HEK293 (cell line): ENCODE measurements around the gene DMD.

Source experiments
- KLF10 ChIP-seq: fragments of 450-650 bp; IDR thresholded peaks from 2 replicates; pipeline ENCODE4 v1.5.1; 2018; ENCODE audit warnings: missing biosample characterization, mild to moderate bottlenecking, missing genetic modification characterization
- ZFP37 ChIP-seq: fragments of 450-650 bp; formaldehyde crosslinking; IDR thresholded peaks from 2 replicates; pipeline ENCODE4 v1.5.1; 2016; ENCODE audit warnings: missing biosample characterization, missing genetic modification characterization
- ZNF140 ChIP-seq: fragments of 450-650 bp; formaldehyde crosslinking; IDR thresholded peaks from 2 replicates; pipeline ENCODE4 v1.5.1; 2016; ENCODE audit warnings: missing biosample characterization, missing genetic modification characterization
- ZNF184 ChIP-seq: fragments of 450-650 bp; IDR thresholded peaks from 2 replicates; pipeline ENCODE4 v1.5.1; 2018; ENCODE audit warnings: missing biosample characterization, mild to moderate bottlenecking, missing genetic modification characterization
- ZNF202 ChIP-seq: fragments of 450-650 bp; formaldehyde crosslinking; IDR thresholded peaks from 2 replicates; pipeline ENCODE4 v1.5.1; 2016; ENCODE audit warnings: missing biosample characterization, missing genetic modification characterization, borderline replicate concordance
- ZNF274 ChIP-seq, 2 experiments: fragments of 200-500 bp in 1 of 2; fragments of 450-650 bp in 1 of 2; sonication (Bioruptor generic) in 1 of 2; formaldehyde crosslinking in 1 of 2; IDR thresholded peaks; 2 replicates each; pipeline versions ENCODE4 v1.5.1 to v1.6.1; 2014 to 2016; ENCODE audit warnings: borderline replicate concordance in 1 of 2, inconsistent platforms in 1 of 2, low read length in 1 of 2, missing biosample characterization in 1 of 2, missing genetic modification characterization in 1 of 2
- ZNF654 ChIP-seq: fragments of 450-650 bp; formaldehyde crosslinking; IDR thresholded peaks from 2 replicates; pipeline ENCODE4 v1.5.1; 2016; ENCODE audit warnings: low read depth, missing biosample characterization, missing genetic modification characterization
- ZNF664 ChIP-seq: fragments of 450-650 bp; formaldehyde crosslinking; IDR thresholded peaks from 2 replicates; pipeline ENCODE4 v1.5.1; 2016; ENCODE audit warnings: missing biosample characterization, missing genetic modification characterization
- ZNF692 ChIP-seq: fragments of 450-650 bp; formaldehyde crosslinking; IDR thresholded peaks from 2 replicates; pipeline ENCODE4 v1.5.1; 2016; ENCODE audit warnings: missing biosample characterization, missing genetic modification characterization
- ZNF704 ChIP-seq: fragments of 450-650 bp; formaldehyde crosslinking; IDR thresholded peaks from 2 replicates; pipeline ENCODE4 v1.5.1; 2016; ENCODE audit warnings: missing biosample characterization, missing genetic modification characterization
- TF ChIP-seq, protein P1 (sequence below): fragments of 450-650 bp; formaldehyde crosslinking; IDR thresholded peaks from 2 replicates; pipeline ENCODE4 v1.5.1; 2016; ENCODE audit warnings: missing biosample characterization, missing genetic modification characterization
- TF ChIP-seq, protein P2 (sequence below): fragments of 450-650 bp; formaldehyde crosslinking; IDR thresholded peaks from 2 replicates; pipeline ENCODE4 v1.5.1; 2016; ENCODE audit warnings: missing biosample characterization, missing genetic modification characterization, low read depth

DNA sequence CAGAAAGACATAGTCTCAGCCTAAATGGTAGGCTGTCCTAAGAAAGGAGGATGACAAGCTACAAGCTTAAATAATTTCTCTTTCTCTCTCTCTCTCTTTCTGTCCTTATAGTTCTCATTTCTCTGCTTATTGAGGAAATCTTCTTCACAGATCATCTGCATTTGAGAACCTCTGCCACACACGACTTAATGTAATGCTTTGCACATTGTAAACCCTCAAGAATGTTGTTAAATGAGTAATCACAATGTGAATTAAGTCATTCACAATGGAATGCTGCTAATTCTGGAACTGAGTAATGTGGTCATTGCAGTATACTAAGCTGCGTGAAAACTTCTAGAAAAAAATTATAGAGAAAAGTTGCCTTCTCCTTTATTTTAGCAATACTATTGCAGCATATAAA, 1630.6 kb downstream of the DMD start:
- no peak for TF ChIP-seq ZNF654 (tag by site-specific recombination)
- TF ChIP-seq, protein P1, sequence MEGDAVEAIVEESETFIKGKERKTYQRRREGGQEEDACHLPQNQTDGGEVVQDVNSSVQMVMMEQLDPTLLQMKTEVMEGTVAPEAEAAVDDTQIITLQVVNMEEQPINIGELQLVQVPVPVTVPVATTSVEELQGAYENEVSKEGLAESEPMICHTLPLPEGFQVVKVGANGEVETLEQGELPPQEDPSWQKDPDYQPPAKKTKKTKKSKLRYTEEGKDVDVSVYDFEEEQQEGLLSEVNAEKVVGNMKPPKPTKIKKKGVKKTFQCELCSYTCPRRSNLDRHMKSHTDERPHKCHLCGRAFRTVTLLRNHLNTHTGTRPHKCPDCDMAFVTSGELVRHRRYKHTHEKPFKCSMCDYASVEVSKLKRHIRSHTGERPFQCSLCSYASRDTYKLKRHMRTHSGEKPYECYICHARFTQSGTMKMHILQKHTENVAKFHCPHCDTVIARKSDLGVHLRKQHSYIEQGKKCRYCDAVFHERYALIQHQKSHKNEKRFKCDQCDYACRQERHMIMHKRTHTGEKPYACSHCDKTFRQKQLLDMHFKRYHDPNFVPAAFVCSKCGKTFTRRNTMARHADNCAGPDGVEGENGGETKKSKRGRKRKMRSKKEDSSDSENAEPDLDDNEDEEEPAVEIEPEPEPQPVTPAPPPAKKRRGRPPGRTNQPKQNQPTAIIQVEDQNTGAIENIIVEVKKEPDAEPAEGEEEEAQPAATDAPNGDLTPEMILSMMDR (tag by site-specific recombination) = no peak
- no peak for TF ChIP-seq ZNF704
- no peak for TF ChIP-seq ZNF140 (tag by site-specific recombination)
- TF ChIP-seq ZNF664 (tag by site-specific recombination) = 0 out of 2 replicates have a peak, but pooled peaks have one; percentile 29
- no peak for TF ChIP-seq ZNF184 (tag by site-specific recombination)
- TF ChIP-seq ZNF202 = no peak
- no peak for TF ChIP-seq ZFP37 (tag by site-specific recombination)
- TF ChIP-seq, protein P2, sequence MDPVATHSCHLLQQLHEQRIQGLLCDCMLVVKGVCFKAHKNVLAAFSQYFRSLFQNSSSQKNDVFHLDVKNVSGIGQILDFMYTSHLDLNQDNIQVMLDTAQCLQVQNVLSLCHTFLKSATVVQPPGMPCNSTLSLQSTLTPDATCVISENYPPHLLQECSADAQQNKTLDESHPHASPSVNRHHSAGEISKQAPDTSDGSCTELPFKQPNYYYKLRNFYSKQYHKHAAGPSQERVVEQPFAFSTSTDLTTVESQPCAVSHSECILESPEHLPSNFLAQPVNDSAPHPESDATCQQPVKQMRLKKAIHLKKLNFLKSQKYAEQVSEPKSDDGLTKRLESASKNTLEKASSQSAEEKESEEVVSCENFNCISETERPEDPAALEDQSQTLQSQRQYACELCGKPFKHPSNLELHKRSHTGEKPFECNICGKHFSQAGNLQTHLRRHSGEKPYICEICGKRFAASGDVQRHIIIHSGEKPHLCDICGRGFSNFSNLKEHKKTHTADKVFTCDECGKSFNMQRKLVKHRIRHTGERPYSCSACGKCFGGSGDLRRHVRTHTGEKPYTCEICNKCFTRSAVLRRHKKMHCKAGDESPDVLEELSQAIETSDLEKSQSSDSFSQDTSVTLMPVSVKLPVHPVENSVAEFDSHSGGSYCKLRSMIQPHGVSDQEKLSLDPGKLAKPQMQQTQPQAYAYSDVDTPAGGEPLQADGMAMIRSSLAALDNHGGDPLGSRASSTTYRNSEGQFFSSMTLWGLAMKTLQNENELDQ = no peak
- TF ChIP-seq KLF10 = no peak
- no peak for TF ChIP-seq ZNF274 (IDR thresholded peaks at IDR 0.05; ENCODE audit: low read length)
- TF ChIP-seq ZNF274 (tag by site-specific recombination; IDR thresholded peaks at IDR 0.05; ENCODE audit: borderline replicate concordance) = no peak
- TF ChIP-seq ZNF692 (tag by site-specific recombination) = no peak
